ENCODE data around the gene DDX54.
"Not testable (repeated sequence)": the region's sequence is repeated elsewhere in the genome, so short reads cannot be mapped to it uniquely, and the experiment has no call there.

DDX54 gene

GRCh38 chr12:113145720-113146551 is 39.3 kb downstream of the DDX54 start:
- FAIRE-seq (no peak), DNase-seq (ENCODE audit: insufficient read length, low spot score) (no peak)

- no peak for FAIRE-seq
- DNase-seq (ENCODE audit: insufficient read length, low spot score): no peak
Observed at GRCh38 chr12:113144806-113145205, 40.5 kb downstream of the DDX54 start.

- DNase-seq (ENCODE audit: insufficient read length, low spot score): no peak
- no peak for FAIRE-seq
Observed at GRCh38 chr12:113143959-113144358, 41.3 kb downstream of the DDX54 start.

- FAIRE-seq (no peak), DNase-seq (ENCODE audit: insufficient read length, low spot score) (no peak)
Observed at GRCh38 chr12:113142886-113143332, 42.4 kb downstream of the DDX54 start.

GRCh38 chr12:113142173-113142885 is 42.9 kb downstream of the DDX54 start:
- FAIRE-seq (no peak), DNase-seq (ENCODE audit: insufficient read length, low spot score) (no peak)

GRCh38 chr12:113141716-113142115 is 43.6 kb downstream of the DDX54 start:
- FAIRE-seq; DNase-seq (ENCODE audit: insufficient read length, low spot score): not testable (repeated sequence)

GRCh38 chr12:113140706-113141105 is 44.6 kb downstream of the DDX54 start:
- FAIRE-seq (no peak), DNase-seq (ENCODE audit: insufficient read length, low spot score) (no peak)

- FAIRE-seq (no peak), DNase-seq (ENCODE audit: insufficient read length, low spot score) (no peak)
Observed at GRCh38 chr12:113138826-113139225, 46.5 kb downstream of the DDX54 start.

GRCh38 chr12:113137861-113138783 is 47.2 kb downstream of the DDX54 start:
- FAIRE-seq: no peak

GRCh38 chr12:113136990-113137511 is 48.2 kb downstream of the DDX54 start:
- DNase-seq (ENCODE audit: insufficient read length, low spot score): no peak
- FAIRE-seq: no peak

More at GRCh38 chr12:113137861-113138783, 47.2 kb downstream of the DDX54 start:
- DNase-seq (ENCODE audit: insufficient read length, low spot score): no peak

- no peak for DNase-seq (ENCODE audit: insufficient read length, low spot score)
Observed at GRCh38 chr12:113136128-113136989, 48.9 kb downstream of the DDX54 start.

GRCh38 chr12:113135178-113136127 is 49.8 kb downstream of the DDX54 start, which contains the start of gene RASAL1:
TSS of gene RASAL1 (minus strand) at chr12:113135761. CDS start at chr12:113135462, 299 bp downstream.
- DNase-seq (ENCODE audit: insufficient read length, low spot score): no peak
- FAIRE-seq: no peak

More at GRCh38 chr12:113136128-113136989, 48.9 kb downstream of the DDX54 start:
- FAIRE-seq: no peak

GRCh38 chr12:113134521-113134951 is 50.7 kb downstream of the DDX54 start:
- no peak for DNase-seq (ENCODE audit: insufficient read length, low spot score)
- FAIRE-seq: no peak

- DNase-seq (ENCODE audit: insufficient read length, low spot score): no peak
- FAIRE-seq: no peak
Observed at GRCh38 chr12:113134071-113134470, 51.2 kb downstream of the DDX54 start.

GRCh38 chr12:113133666-113134065 is 51.6 kb downstream of the DDX54 start:
- FAIRE-seq (no peak), DNase-seq (ENCODE audit: insufficient read length, low spot score) (no peak)

- FAIRE-seq (no peak), DNase-seq (ENCODE audit: insufficient read length, low spot score) (no peak)
Observed at GRCh38 chr12:113133036-113133435, 52.2 kb downstream of the DDX54 start.

GRCh38 chr12:113131556-113131955 is 53.7 kb downstream of the DDX54 start:
- no peak for FAIRE-seq
- no peak for DNase-seq (ENCODE audit: insufficient read length, low spot score)

GRCh38 chr12:113130457-113131135 is 54.7 kb downstream of the DDX54 start:
- DNase-seq (ENCODE audit: insufficient read length, low spot score) (no peak), FAIRE-seq (no peak)

All from GM19239 (cell line).